HCT116 (cell line): ENCODE data around the gene RAB24. TPM values are rescaled to one million over a fixed set of nuclear protein-coding genes. Genes with fewer than 3 reads are reported as not detected.

ENCODE experiments used
- ATAC-seq: fragments of 200-7000 bp; cut with Tn5 transposase; 2 replicates; pipeline ENCODE4 v1.9.1; 2020; ENCODE audit warnings: mild to moderate bottlenecking, moderate library complexity
- BruUV-seq: library from RNA; stranded (reverse); fragments of 400-500 nt; replicated peaks from 2 replicates; lab custom pipeline; 2021; lab: Mats Ljungman, UMichigan
- CTCF ChIA-PET: fragments of 300-600 bp; sonication (Branson Sonifier 250); formaldehyde crosslinking; loops from one replicate; lab custom pipeline; 2021; ENCODE audit warnings: antibody characterized with exemption; lab: Charles Lee
- POLR2A ChIA-PET: fragments of 300-600, 350-600 bp; sonication (Branson Sonifier 250); formaldehyde crosslinking; loops from one replicate; lab custom pipeline; 2021; ENCODE audit warnings: antibody characterized with exemption; lab: Charles Lee
- RAD21 ChIA-PET, 2 experiments: fragments of 300-600 bp; sonication (Branson Sonifier 250); formaldehyde crosslinking; loops; one replicate each; lab custom pipeline; 2023; ENCODE audit warnings: low total read pairs in 2 of 2; ENCODE audit not compliant: uncharacterized antibody in 2 of 2, unreplicated experiment in 2 of 2, low non-redundant PET in 1 of 2; lab: Charles Lee
- DNase-seq: peaks from one replicate; pipeline ENCODE4 v3.0.0-alpha.2; 2010; ENCODE audit warnings: low read depth, low spot score
- H2AFZ ChIP-seq: fragments of 200-600 bp; shearing (Covaris generic), sonication (generic); 2 replicates; pipeline ENCODE4 v1.6.1; 2017; ENCODE audit warnings: low read depth, mixed run types, mixed read lengths, antibody characterized with exemption, low read length; ENCODE audit not compliant: poor library complexity, severe bottlenecking
- H3K27ac ChIP-seq: 2 replicates; pipeline ENCODE4 v1.5.1; 2012; ENCODE audit warnings: low read depth, low read length
- H3K27me3 ChIP-seq: fragments of 200-600 bp; sonication (generic); 2 replicates; pipeline ENCODE4 v1.6.1; 2016; ENCODE audit warnings: mixed run types, low read length, mixed read lengths; ENCODE audit not compliant: insufficient read depth
- H3K36me3 ChIP-seq, 2 experiments: fragments of 200-500 bp in 1 of 2; fragments of 200-600 bp in 1 of 2; sonication (Bioruptor generic) in 1 of 2; sonication (generic) in 1 of 2; 2 replicates each; pipeline versions ENCODE4 v1.5.1 to v1.6.1; 2014 to 2016; ENCODE audit warnings: low read length in 2 of 2, inconsistent platforms in 1 of 2, mixed read lengths in 1 of 2, mixed run types in 1 of 2; ENCODE audit not compliant: insufficient read depth in 2 of 2, control insufficient read depth in 1 of 2
- H3K4me1 ChIP-seq, 2 experiments: fragments of 200-600 bp in 1 of 2; sonication (generic) in 1 of 2; 2 replicates each; pipeline versions ENCODE4 v1.5.1 to v1.6.1; 2012 to 2017; ENCODE audit warnings: low read length in 2 of 2, inconsistent platforms in 1 of 2, mild to moderate bottlenecking in 1 of 2, mixed read lengths in 1 of 2, mixed run types in 1 of 2, moderate library complexity in 1 of 2; ENCODE audit not compliant: insufficient read depth in 2 of 2, control insufficient read depth in 1 of 2
- H3K4me2 ChIP-seq: fragments of 200-600 bp; sonication (generic); 2 replicates; pipeline ENCODE4 v1.6.1; 2017; ENCODE audit warnings: mixed run types, low read length, mixed read lengths
- H3K4me3 ChIP-seq, 2 experiments: fragments of 200-600 bp in 1 of 2; sonication (generic) in 1 of 2; replicated peaks in 1 of 2; 2 replicates each; pipeline ENCODE4 v1.5.1; 2011 to 2016; ENCODE audit warnings: low read length in 2 of 2, control low read depth in 1 of 2, low read depth in 1 of 2, mild to moderate bottlenecking in 1 of 2, mixed read lengths in 1 of 2, mixed run types in 1 of 2
- H3K79me2 ChIP-seq: fragments of 200-600 bp; sonication (generic); 2 replicates; pipeline ENCODE4 v1.6.1; 2017; ENCODE audit warnings: mild to moderate bottlenecking, mixed run types, low read length, moderate library complexity, mixed read lengths; ENCODE audit not compliant: insufficient read depth
- H3K9ac ChIP-seq: fragments of 200-600 bp; sonication (generic); 2 replicates; pipeline ENCODE4 v1.6.1; 2016; ENCODE audit warnings: low read length, mixed read lengths
- H3K9me2 ChIP-seq: fragments of 200-600 bp; sonication (generic), shearing (Covaris generic); 2 replicates; pipeline ENCODE4 v1.6.1; 2017; ENCODE audit warnings: mixed run types, mild to moderate bottlenecking, moderate library complexity; ENCODE audit not compliant: insufficient read depth
- H3K9me3 ChIP-seq, 2 experiments: fragments of 200-500 bp in 1 of 2; fragments of 200-600 bp in 1 of 2; sonication (Bioruptor generic) in 1 of 2; sonication (generic) in 1 of 2; 2 replicates each; pipeline ENCODE4 v1.6.1; 2014 to 2017; ENCODE audit warnings: low read length in 2 of 2, mixed read lengths in 2 of 2, inconsistent platforms in 1 of 2, low read depth in 1 of 2, mild to moderate bottlenecking in 1 of 2, mixed run types in 1 of 2, moderate library complexity in 1 of 2; ENCODE audit not compliant: control insufficient read depth in 1 of 2, insufficient read depth in 1 of 2
- H4K20me1 ChIP-seq: fragments of 200-600 bp; sonication (generic), shearing (Covaris generic); 2 replicates; pipeline ENCODE4 v1.6.1; 2017; ENCODE audit warnings: mixed run types, mild to moderate bottlenecking, moderate library complexity; ENCODE audit not compliant: insufficient read depth
- ELF1 ChIP-seq: IDR thresholded peaks from 2 replicates; pipeline ENCODE4 v1.6.1; 2012; ENCODE audit warnings: low read depth, borderline replicate concordance
- EZH2phosphoT487 ChIP-seq: fragments of 200-600 bp; IDR thresholded peaks from 2 replicates; pipeline ENCODE4 v1.6.1; 2018; ENCODE audit warnings: antibody characterized with exemption, borderline replicate concordance
- FOSL1 ChIP-seq: IDR thresholded peaks from 2 replicates; pipeline ENCODE4 v1.6.1; 2012; ENCODE audit warnings: low read depth
- JUND ChIP-seq: IDR thresholded peaks from 2 replicates; pipeline ENCODE4 v1.6.1; 2012
- RAD21 ChIP-seq: IDR thresholded peaks from 2 replicates; pipeline ENCODE4 v1.6.1; 2012; ENCODE audit warnings: low read depth, mild to moderate bottlenecking
- SIN3A ChIP-seq: IDR thresholded peaks from 2 replicates; pipeline ENCODE4 v1.6.1; 2012; ENCODE audit warnings: low read depth
- SP1 ChIP-seq: IDR thresholded peaks from 2 replicates; pipeline ENCODE4 v1.6.1; 2012; ENCODE audit warnings: low read depth
- intact Hi-C: fragments of 100-400 bp; cut with micrococcal nuclease; formaldehyde crosslinking; loops from 2 replicates; pipeline ENCODE4 v1.10.0; 2022
- total RNA-seq: library from RNA; stranded (reverse); gene quantifications from one replicate; pipeline ENCODE4 v1.2.1, GENCODE V29; 2021; ENCODE audit not compliant: unreplicated experiment
- TF ChIP-seq, protein P1 (sequence below), 3 experiments: fragments of 200-600 bp in 1 of 3; sonication (generic) in 1 of 3; IDR thresholded peaks in 2 of 3; conservative IDR thresholded peaks in 1 of 3; 2 replicates each; pipeline ENCODE4 v1.5.1; 2012 to 2017; ENCODE audit warnings: low read depth in 2 of 3, low read length in 2 of 3, antibody characterized with exemption in 1 of 3, borderline replicate concordance in 1 of 3, control low read depth in 1 of 3, mild to moderate bottlenecking in 1 of 3, mixed read lengths in 1 of 3, mixed run types in 1 of 3, moderate library complexity in 1 of 3; ENCODE audit not compliant: insufficient read depth in 1 of 3
- TF ChIP-seq, protein P2 (sequence below): IDR thresholded peaks from 2 replicates; pipeline ENCODE4 v1.6.1; 2012
- TF ChIP-seq, protein P3 (sequence below): IDR thresholded peaks from 2 replicates; pipeline ENCODE4 v1.6.1; 2011; ENCODE audit warnings: mild to moderate bottlenecking, low read length, moderate library complexity; ENCODE audit not compliant: insufficient replicate concordance; ENCODE audit errors: extremely low read depth
- TF ChIP-seq, protein P4 (sequence below): IDR thresholded peaks from 2 replicates; pipeline ENCODE4 v1.6.1; 2012
- TF ChIP-seq, protein P5 (sequence below): IDR thresholded peaks from 2 replicates; pipeline ENCODE4 v1.6.1; 2012; ENCODE audit warnings: low read depth

RAB24 gene
- total RNA-seq, 1 experiment from 2014 or later, result 13.5 TPM

DNA sequence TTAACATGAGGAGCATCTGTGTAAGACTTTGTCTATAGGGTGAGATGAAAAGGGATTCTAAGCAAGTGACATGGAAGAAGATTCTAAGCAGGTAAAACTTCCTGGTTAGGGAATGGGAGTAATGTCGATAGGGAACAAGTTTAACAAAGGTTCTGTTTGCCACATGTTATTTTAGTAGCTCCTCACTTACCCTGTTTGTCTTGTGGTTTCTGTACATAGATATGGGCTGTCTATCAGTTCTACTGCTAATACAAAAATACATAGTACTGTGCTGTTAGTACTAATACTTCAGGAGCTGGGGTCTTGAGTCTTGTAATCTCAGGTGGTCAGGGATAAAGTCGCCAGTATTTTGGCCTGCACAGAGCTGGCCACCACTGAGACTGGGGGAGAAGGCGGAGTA is 32.9 kb downstream of the RAB24 start:
- Histone ChIP-seq H3K9me3 (no peaks in the 10 kb centered on the region), H3K36me3 (peaks cover 14 to 21% of the 10 kb centered on the region in 2 experiments; a peak in 3 of 4 replicates), H3K9me2 (no peaks in the 10 kb centered on the region), H3K79me2 (no peaks in the 10 kb centered on the region), H2AFZ (no peak overlapping the region), H3K27ac (no peak overlapping the region), H4K20me1 (no peaks in the 10 kb centered on the region), H3K4me3 (no peak overlapping the region), H3K9ac (no peak overlapping the region), H3K27me3 (no peaks in the 10 kb centered on the region), H3K4me2 (no peak overlapping the region), H3K4me1 (no peaks in the 10 kb centered on the region)
- no peak for DNase-seq
- intact Hi-C loops, result loop anchor here (5.0 kb wide), 1 partner anchor 33 kb away; no protein-coding TSS in a partner anchor
- ChIA-PET RAD21 (no interaction called here), POLR2A (no interaction called here), CTCF (no interaction called here)
- BruUV-seq, result no TSS peak
- no peak for ATAC-seq
- TF ChIP-seq JUND, result no peak
- TF ChIP-seq SP1, result no peak
- no peak for TF ChIP-seq RAD21
- TF ChIP-seq, protein P1, sequence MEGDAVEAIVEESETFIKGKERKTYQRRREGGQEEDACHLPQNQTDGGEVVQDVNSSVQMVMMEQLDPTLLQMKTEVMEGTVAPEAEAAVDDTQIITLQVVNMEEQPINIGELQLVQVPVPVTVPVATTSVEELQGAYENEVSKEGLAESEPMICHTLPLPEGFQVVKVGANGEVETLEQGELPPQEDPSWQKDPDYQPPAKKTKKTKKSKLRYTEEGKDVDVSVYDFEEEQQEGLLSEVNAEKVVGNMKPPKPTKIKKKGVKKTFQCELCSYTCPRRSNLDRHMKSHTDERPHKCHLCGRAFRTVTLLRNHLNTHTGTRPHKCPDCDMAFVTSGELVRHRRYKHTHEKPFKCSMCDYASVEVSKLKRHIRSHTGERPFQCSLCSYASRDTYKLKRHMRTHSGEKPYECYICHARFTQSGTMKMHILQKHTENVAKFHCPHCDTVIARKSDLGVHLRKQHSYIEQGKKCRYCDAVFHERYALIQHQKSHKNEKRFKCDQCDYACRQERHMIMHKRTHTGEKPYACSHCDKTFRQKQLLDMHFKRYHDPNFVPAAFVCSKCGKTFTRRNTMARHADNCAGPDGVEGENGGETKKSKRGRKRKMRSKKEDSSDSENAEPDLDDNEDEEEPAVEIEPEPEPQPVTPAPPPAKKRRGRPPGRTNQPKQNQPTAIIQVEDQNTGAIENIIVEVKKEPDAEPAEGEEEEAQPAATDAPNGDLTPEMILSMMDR (IDR thresholded peaks at IDR 0.05 in 2 of 3, conservative IDR thresholded peaks at IDR 0.05 in 1 of 3; ENCODE audit: borderline replicate concordance in 1 of 3, insufficient read depth in 1 of 3, low read depth in 2 of 3, low read length in 2 of 3), result no peak
- TF ChIP-seq SIN3A, result no peak
- TF ChIP-seq ELF1, result no peak
- TF ChIP-seq, protein P2, sequence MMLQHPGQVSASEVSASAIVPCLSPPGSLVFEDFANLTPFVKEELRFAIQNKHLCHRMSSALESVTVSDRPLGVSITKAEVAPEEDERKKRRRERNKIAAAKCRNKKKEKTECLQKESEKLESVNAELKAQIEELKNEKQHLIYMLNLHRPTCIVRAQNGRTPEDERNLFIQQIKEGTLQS, result no peak
- TF ChIP-seq, protein P3, sequence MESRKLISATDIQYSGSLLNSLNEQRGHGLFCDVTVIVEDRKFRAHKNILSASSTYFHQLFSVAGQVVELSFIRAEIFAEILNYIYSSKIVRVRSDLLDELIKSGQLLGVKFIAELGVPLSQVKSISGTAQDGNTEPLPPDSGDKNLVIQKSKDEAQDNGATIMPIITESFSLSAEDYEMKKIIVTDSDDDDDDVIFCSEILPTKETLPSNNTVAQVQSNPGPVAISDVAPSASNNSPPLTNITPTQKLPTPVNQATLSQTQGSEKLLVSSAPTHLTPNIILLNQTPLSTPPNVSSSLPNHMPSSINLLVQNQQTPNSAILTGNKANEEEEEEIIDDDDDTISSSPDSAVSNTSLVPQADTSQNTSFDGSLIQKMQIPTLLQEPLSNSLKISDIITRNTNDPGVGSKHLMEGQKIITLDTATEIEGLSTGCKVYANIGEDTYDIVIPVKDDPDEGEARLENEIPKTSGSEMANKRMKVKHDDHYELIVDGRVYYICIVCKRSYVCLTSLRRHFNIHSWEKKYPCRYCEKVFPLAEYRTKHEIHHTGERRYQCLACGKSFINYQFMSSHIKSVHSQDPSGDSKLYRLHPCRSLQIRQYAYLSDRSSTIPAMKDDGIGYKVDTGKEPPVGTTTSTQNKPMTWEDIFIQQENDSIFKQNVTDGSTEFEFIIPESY, result no peak
- TF ChIP-seq FOSL1, result no peak
- TF ChIP-seq, protein P4, sequence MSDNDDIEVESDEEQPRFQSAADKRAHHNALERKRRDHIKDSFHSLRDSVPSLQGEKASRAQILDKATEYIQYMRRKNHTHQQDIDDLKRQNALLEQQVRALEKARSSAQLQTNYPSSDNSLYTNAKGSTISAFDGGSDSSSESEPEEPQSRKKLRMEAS, result no peak
- TF ChIP-seq EZH2phosphoT487, result no peak
- TF ChIP-seq, protein P5, sequence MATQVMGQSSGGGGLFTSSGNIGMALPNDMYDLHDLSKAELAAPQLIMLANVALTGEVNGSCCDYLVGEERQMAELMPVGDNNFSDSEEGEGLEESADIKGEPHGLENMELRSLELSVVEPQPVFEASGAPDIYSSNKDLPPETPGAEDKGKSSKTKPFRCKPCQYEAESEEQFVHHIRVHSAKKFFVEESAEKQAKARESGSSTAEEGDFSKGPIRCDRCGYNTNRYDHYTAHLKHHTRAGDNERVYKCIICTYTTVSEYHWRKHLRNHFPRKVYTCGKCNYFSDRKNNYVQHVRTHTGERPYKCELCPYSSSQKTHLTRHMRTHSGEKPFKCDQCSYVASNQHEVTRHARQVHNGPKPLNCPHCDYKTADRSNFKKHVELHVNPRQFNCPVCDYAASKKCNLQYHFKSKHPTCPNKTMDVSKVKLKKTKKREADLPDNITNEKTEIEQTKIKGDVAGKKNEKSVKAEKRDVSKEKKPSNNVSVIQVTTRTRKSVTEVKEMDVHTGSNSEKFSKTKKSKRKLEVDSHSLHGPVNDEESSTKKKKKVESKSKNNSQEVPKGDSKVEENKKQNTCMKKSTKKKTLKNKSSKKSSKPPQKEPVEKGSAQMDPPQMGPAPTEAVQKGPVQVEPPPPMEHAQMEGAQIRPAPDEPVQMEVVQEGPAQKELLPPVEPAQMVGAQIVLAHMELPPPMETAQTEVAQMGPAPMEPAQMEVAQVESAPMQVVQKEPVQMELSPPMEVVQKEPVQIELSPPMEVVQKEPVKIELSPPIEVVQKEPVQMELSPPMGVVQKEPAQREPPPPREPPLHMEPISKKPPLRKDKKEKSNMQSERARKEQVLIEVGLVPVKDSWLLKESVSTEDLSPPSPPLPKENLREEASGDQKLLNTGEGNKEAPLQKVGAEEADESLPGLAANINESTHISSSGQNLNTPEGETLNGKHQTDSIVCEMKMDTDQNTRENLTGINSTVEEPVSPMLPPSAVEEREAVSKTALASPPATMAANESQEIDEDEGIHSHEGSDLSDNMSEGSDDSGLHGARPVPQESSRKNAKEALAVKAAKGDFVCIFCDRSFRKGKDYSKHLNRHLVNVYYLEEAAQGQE, result no peak
